HEK293T (cell line): ENCODE data around the gene ARFGEF3.

ENCODE experiments used
- FOXK2 ChIP-seq: fragments of 450-650 bp; IDR thresholded peaks from 2 replicates; pipeline ENCODE4 v1.6.1; 2016; ENCODE audit warnings: mild to moderate bottlenecking
- HDGF ChIP-seq: fragments of 450-650 bp; IDR thresholded peaks from 2 replicates; pipeline ENCODE4 v1.6.1; 2017; ENCODE audit warnings: antibody characterized with exemption, borderline replicate concordance
- L3MBTL2 ChIP-seq: fragments of 450-650 bp; conservative IDR thresholded peaks from 2 replicates; pipeline ENCODE4 v1.6.1; 2016; ENCODE audit warnings: mild to moderate bottlenecking
- NFRKB ChIP-seq: fragments of 450-650 bp; IDR thresholded peaks from 2 replicates; pipeline ENCODE4 v1.6.1; 2016; ENCODE audit warnings: mild to moderate bottlenecking, moderate library complexity
- TARDBP ChIP-seq: fragments of 450-650 bp; IDR thresholded peaks from 2 replicates; pipeline ENCODE4 v1.6.1; 2016

DNA sequence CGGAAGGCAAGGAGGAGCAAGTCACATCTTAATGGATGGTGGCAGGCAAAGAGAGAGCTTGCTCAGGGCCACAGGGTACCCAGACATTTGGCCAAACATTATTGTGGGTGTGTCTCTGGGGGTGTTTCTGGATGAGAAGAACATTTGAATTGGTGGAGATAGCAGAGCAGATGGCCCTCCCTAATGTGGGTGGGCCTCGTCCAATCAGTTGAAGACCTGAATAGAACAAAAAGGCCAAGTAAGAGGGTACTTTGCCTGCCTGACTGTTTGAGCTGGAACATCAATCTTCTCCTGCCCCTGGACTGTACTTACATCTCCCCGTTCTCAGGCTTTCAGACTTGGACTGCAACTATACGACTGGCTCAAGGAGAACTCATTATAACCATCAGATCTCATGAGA, 160.2 kb downstream of the ARFGEF3 start:
- TF ChIP-seq TARDBP (no peak), HDGF (no peak), NFRKB (no peak), FOXK2 (no peak), L3MBTL2 (no peak)
